Measurements from ENCODE around the gene CREG1. TPM values are rescaled to one million over a fixed set of nuclear protein-coding genes. Genes with fewer than 3 reads are reported as not detected.
"Not testable (repeated sequence)": the region's sequence is repeated elsewhere in the genome, so short reads cannot be mapped to it uniquely, and the experiment has no call there.

The CREG1 gene
- total RNA-seq, 5 donors from 2014 or later (not counting 1 experiment from before 2014, with no cell fraction given) = 9.1 to 13.0 (median 10.9) TPM

GRCh38 chr1:167570712-167571111, 17.1 kb upstream of the CREG1 start:
- H3K9me3 Mint-ChIP-seq; POLR2A ChIA-PET; H3K9me3 ChIP-seq; H3K4me3 ChIP-seq (ENCODE audit: control insufficient read depth in 1 of 2, extremely low read depth in 1 of 2, low read length in 1 of 2); CTCF ChIA-PET; H3K4me1 Mint-ChIP-seq; H3K27ac Mint-ChIP-seq; ATAC-seq (replicated peaks in 1 of 4); H3K4me1 ChIP-seq (ENCODE audit: control insufficient read depth in 1 of 2, extremely low read depth in 1 of 2, insufficient read depth in 2 of 2, low read length in 2 of 2); DNase-seq; H3K36me3 Mint-ChIP-seq; H3K4me3 Mint-ChIP-seq; H3K27ac ChIP-seq (ENCODE audit: low read length); H3K36me3 ChIP-seq (ENCODE audit: control insufficient read depth in 2 of 2, extremely low read depth in 1 of 2, insufficient read depth in 1 of 2, low read length in 1 of 2): not testable (repeated sequence)
- H3K27me3 Mint-ChIP-seq = peaks cover 7 to 12% of the 10 kb centered on the region in 2 donors
- peaks cover 0 to 21% of the 10 kb centered on the region in 2 experiments for H3K27me3 ChIP-seq (replicated peaks in 1 of 2; ENCODE audit: control insufficient read depth in 2 of 2, extremely low read depth in 1 of 2, insufficient read depth in 2 of 2, low read length in 1 of 2)
- 93% methylated on average over 3 of the region's 6 CpGs for whole genome bisulfite sequencing (ENCODE audit: insufficient coverage)

GRCh38 chr1:167567663-167568062, 14.1 kb upstream of the CREG1 start:
- H3K9me3 Mint-ChIP-seq = no peaks in the 10 kb centered on the region
- H3K36me3 ChIP-seq (ENCODE audit: control insufficient read depth in 2 of 2, extremely low read depth in 1 of 2, insufficient read depth in 1 of 2, low read length in 1 of 2) = no peaks in the 10 kb centered on the region
- peaks cover 0 to 12% of the 10 kb centered on the region in 2 experiments for H3K27me3 ChIP-seq (replicated peaks in 1 of 2; ENCODE audit: control insufficient read depth in 2 of 2, extremely low read depth in 1 of 2, insufficient read depth in 2 of 2, low read length in 1 of 2)
- DNase-seq (no peak), ATAC-seq (replicated peaks in 1 of 4) (no peak)
- ChIA-PET CTCF (interaction anchor here in 1 of 2 donors (0.7 kb wide), 1 partner anchor 119 kb away, joined by 4 read pairs; no protein-coding TSS in a partner anchor), POLR2A (interaction anchor here in 1 of 2 donors (0.6 to 0.7 kb wide), 2 partner anchors 68 to 421 kb away, joined by 3 to 4 read pairs; no protein-coding TSS in a partner anchor)
- no peaks in the 10 kb centered on the region for H3K9me3 ChIP-seq
- H3K4me3 ChIP-seq (ENCODE audit: control insufficient read depth in 1 of 2, extremely low read depth in 1 of 2, low read length in 1 of 2) = no peak overlapping the region
- H3K27ac ChIP-seq (ENCODE audit: low read length) = no peak overlapping the region
- WGBS (ENCODE audit: insufficient coverage) = no CpG with 5 or more reads among the region's 5 CpGs
- H3K4me1 Mint-ChIP-seq = no peaks in the 10 kb centered on the region
- no peak overlapping the region for H3K4me3 Mint-ChIP-seq
- no peaks in the 10 kb centered on the region for H3K4me1 ChIP-seq (ENCODE audit: control insufficient read depth in 1 of 2, extremely low read depth in 1 of 2, insufficient read depth in 2 of 2, low read length in 2 of 2)
- no peak overlapping the region for H3K27ac Mint-ChIP-seq
- H3K36me3 Mint-ChIP-seq = no peaks in the 10 kb centered on the region
- H3K27me3 Mint-ChIP-seq = peaks cover 0 to 6% of the 10 kb centered on the region in 2 donors

- Mint-ChIP-seq H3K4me1 (no peaks in the 10 kb centered on the region), H3K9me3 (no peaks in the 10 kb centered on the region), H3K36me3 (no peaks in the 10 kb centered on the region), H3K4me3 (no peak overlapping the region), H3K27ac (no peak overlapping the region), H3K27me3 (peaks cover 0 to 2% of the 10 kb centered on the region in 2 donors)
- ChIA-PET CTCF (interaction anchor here in 1 of 2 donors (1.2 kb wide), 1 partner anchor 9 kb away, joined by 3 read pairs; no protein-coding TSS in a partner anchor), POLR2A (no interaction called here)
- DNase-seq = no peak
- H3K27me3 ChIP-seq (replicated peaks in 1 of 2; ENCODE audit: control insufficient read depth in 2 of 2, extremely low read depth in 1 of 2, insufficient read depth in 2 of 2, low read length in 1 of 2) = peaks cover 0 to 8% of the 10 kb centered on the region in 2 experiments
- no peaks in the 10 kb centered on the region for H3K4me1 ChIP-seq (ENCODE audit: control insufficient read depth in 1 of 2, extremely low read depth in 1 of 2, insufficient read depth in 2 of 2, low read length in 2 of 2)
- H3K36me3 ChIP-seq (ENCODE audit: control insufficient read depth in 2 of 2, extremely low read depth in 1 of 2, insufficient read depth in 1 of 2, low read length in 1 of 2) = no peaks in the 10 kb centered on the region
- no peak overlapping the region for H3K27ac ChIP-seq (ENCODE audit: low read length)
- no peak overlapping the region for H3K4me3 ChIP-seq (ENCODE audit: control insufficient read depth in 1 of 2, extremely low read depth in 1 of 2, low read length in 1 of 2)
- no peak for ATAC-seq (replicated peaks in 1 of 4)
- H3K9me3 ChIP-seq = no peaks in the 10 kb centered on the region
- 71% methylated on average over 1 of the region's 3 CpGs for WGBS (ENCODE audit: insufficient coverage)
These were observed 13.2 kb upstream of the CREG1 start for GRCh38 chr1:167566766-167567165.

GRCh38 chr1:167565922-167566321, 12.4 kb upstream of the CREG1 start:
- DNase-seq (no peak), ATAC-seq (replicated peaks in 1 of 4) (no peak)
- H3K4me1 Mint-ChIP-seq = no peaks in the 10 kb centered on the region
- H3K27me3 ChIP-seq (replicated peaks in 1 of 2; ENCODE audit: control insufficient read depth in 2 of 2, extremely low read depth in 1 of 2, insufficient read depth in 2 of 2, low read length in 1 of 2) = no peaks in the 10 kb centered on the region
- WGBS (ENCODE audit: insufficient coverage) = 86% methylated on average over 4 of the region's 5 CpGs
- H3K27me3 Mint-ChIP-seq = peaks cover 0 to 2% of the 10 kb centered on the region in 2 donors
- H3K27ac ChIP-seq (ENCODE audit: low read length) = no peak overlapping the region
- ChIA-PET CTCF (interaction anchor here in 1 of 2 donors (0.6 to 1.2 kb wide), 2 partner anchors 9 to 15 kb away, joined by 3 read pairs; no protein-coding TSS in a partner anchor), POLR2A (interaction anchor here in 1 of 2 donors (0.7 kb wide), 1 partner anchor 174 kb away, joined by 3 read pairs; no protein-coding TSS in a partner anchor)
- no peak overlapping the region for H3K27ac Mint-ChIP-seq
- H3K36me3 Mint-ChIP-seq = no peaks in the 10 kb centered on the region
- no peaks in the 10 kb centered on the region for H3K4me1 ChIP-seq (ENCODE audit: control insufficient read depth in 1 of 2, extremely low read depth in 1 of 2, insufficient read depth in 2 of 2, low read length in 2 of 2)
- no peak overlapping the region for H3K4me3 Mint-ChIP-seq
- no peaks in the 10 kb centered on the region for H3K9me3 ChIP-seq
- no peak overlapping the region for H3K4me3 ChIP-seq (ENCODE audit: control insufficient read depth in 1 of 2, extremely low read depth in 1 of 2, low read length in 1 of 2)
- no peaks in the 10 kb centered on the region for H3K36me3 ChIP-seq (ENCODE audit: control insufficient read depth in 2 of 2, extremely low read depth in 1 of 2, insufficient read depth in 1 of 2, low read length in 1 of 2)
- no peaks in the 10 kb centered on the region for H3K9me3 Mint-ChIP-seq

GRCh38 chr1:167564612-167565270, 11.2 kb upstream of the CREG1 start:
- WGBS (ENCODE audit: insufficient coverage) = 81% methylated on average over 5 of the region's 5 CpGs

GRCh38 chr1:167563579-167564246, 10.2 kb upstream of the CREG1 start:
- peaks cover 0 to 2% of the 10 kb centered on the region in 2 donors for H3K27me3 Mint-ChIP-seq
- no peak for ATAC-seq (replicated peaks in 1 of 4)
- H3K27ac Mint-ChIP-seq = no peak overlapping the region

More at GRCh38 chr1:167564612-167565270, 11.2 kb upstream of the CREG1 start:
- Histone ChIP-seq H3K27me3 (replicated peaks in 1 of 2; ENCODE audit: control insufficient read depth in 2 of 2, extremely low read depth in 1 of 2, insufficient read depth in 2 of 2, low read length in 1 of 2) (no peaks in the 10 kb centered on the region), H3K9me3 (no peaks in the 10 kb centered on the region), H3K4me3 (ENCODE audit: control insufficient read depth in 1 of 2, extremely low read depth in 1 of 2, low read length in 1 of 2) (no peak overlapping the region), H3K36me3 (ENCODE audit: control insufficient read depth in 2 of 2, extremely low read depth in 1 of 2, insufficient read depth in 1 of 2, low read length in 1 of 2) (no peaks in the 10 kb centered on the region), H3K4me1 (ENCODE audit: control insufficient read depth in 1 of 2, extremely low read depth in 1 of 2, insufficient read depth in 2 of 2, low read length in 2 of 2) (no peaks in the 10 kb centered on the region), H3K27ac (ENCODE audit: low read length) (no peak overlapping the region)
- ChIA-PET CTCF (interaction anchor here in 1 of 2 donors (0.6 to 1.0 kb wide), 2 partner anchors 60 to 345 kb away, joined by 3 read pairs; no protein-coding TSS in a partner anchor), POLR2A (interaction anchor here in 1 of 2 donors (0.5 to 0.6 kb wide), 2 partner anchors 147 to 364 kb away, joined by 4 read pairs; no protein-coding TSS in a partner anchor)
- no peaks in the 10 kb centered on the region for H3K9me3 Mint-ChIP-seq
- no peaks in the 10 kb centered on the region for H3K4me1 Mint-ChIP-seq
- peaks cover 0 to 2% of the 10 kb centered on the region in 2 donors for H3K27me3 Mint-ChIP-seq
- no peak overlapping the region for H3K27ac Mint-ChIP-seq
- no peaks in the 10 kb centered on the region for H3K36me3 Mint-ChIP-seq
- DNase-seq (no peak), ATAC-seq (replicated peaks in 1 of 4) (no peak)
- no peak overlapping the region for H3K4me3 Mint-ChIP-seq

More at GRCh38 chr1:167563579-167564246, 10.2 kb upstream of the CREG1 start:
- no peaks in the 10 kb centered on the region for H3K36me3 Mint-ChIP-seq
- peak in 1 of 35 experiments; percentile 12 for DNase-seq
- H3K4me3 Mint-ChIP-seq = no peak overlapping the region
- H3K4me1 Mint-ChIP-seq = no peaks in the 10 kb centered on the region
- ChIA-PET CTCF (interaction anchor here (0.5 to 0.6 kb wide), 3 partner anchors 37 to 343 kb away, joined by 3 read pairs; no protein-coding TSS in a partner anchor), POLR2A (interaction anchor here in 1 of 2 donors (0.6 to 1.9 kb wide), 2 partner anchors 10 to 78 kb away, joined by 3 to 5 read pairs; partner anchors contain the start of gene CREG1)
- Histone ChIP-seq H3K36me3 (ENCODE audit: control insufficient read depth in 2 of 2, extremely low read depth in 1 of 2, insufficient read depth in 1 of 2, low read length in 1 of 2) (no peaks in the 10 kb centered on the region), H3K27me3 (replicated peaks in 1 of 2; ENCODE audit: control insufficient read depth in 2 of 2, extremely low read depth in 1 of 2, insufficient read depth in 2 of 2, low read length in 1 of 2) (no peaks in the 10 kb centered on the region), H3K9me3 (no peaks in the 10 kb centered on the region), H3K4me3 (ENCODE audit: control insufficient read depth in 1 of 2, extremely low read depth in 1 of 2, low read length in 1 of 2) (no peak overlapping the region), H3K4me1 (ENCODE audit: control insufficient read depth in 1 of 2, extremely low read depth in 1 of 2, insufficient read depth in 2 of 2, low read length in 2 of 2) (no peaks in the 10 kb centered on the region), H3K27ac (ENCODE audit: low read length) (no peak overlapping the region)
- no peaks in the 10 kb centered on the region for H3K9me3 Mint-ChIP-seq
- 76% methylated on average over 5 of the region's 7 CpGs for WGBS (ENCODE audit: insufficient coverage)
